ENCODE results near the gene ERCC6L2. TPM values are rescaled to one million over a fixed set of nuclear protein-coding genes. Genes with fewer than 3 reads are reported as not detected.

The ERCC6L2 gene
- total and polyA plus RNA-seq, 2 of the 4 experiments (the other 2 are of a cell fraction), result 13.0 to 67.6 TPM

GRCh38 chr9:95845751-95846150 is 29.7 kb upstream of the ERCC6L2 start:
- Histone ChIP-seq H2AK9ac (replicated peaks; ENCODE audit: low read depth, low read length, poor library complexity) (no peak overlapping the region), H3K4ac (ENCODE audit: low read depth, low read length) (no peak overlapping the region), H3K14ac (replicated peaks; ENCODE audit: low read depth, low read length) (no peak overlapping the region), H3K18ac (ENCODE audit: low read depth, low read length) (no peak overlapping the region), H3K9me3 (ENCODE audit: control insufficient read depth, insufficient read depth, low read length) (no peaks in the 10 kb centered on the region), H2BK15ac (ENCODE audit: low read depth, low read length) (no peak overlapping the region), H3K56ac (ENCODE audit: extremely low read depth, insufficient read depth, low read length) (no peak overlapping the region), H2BK5ac (ENCODE audit: low read depth, low read length, poor library complexity, severe bottlenecking) (no peak overlapping the region), H2BK120ac (ENCODE audit: low read depth, low read length) (no peak overlapping the region), H3K4me3 (ENCODE audit: insufficient read depth, low read depth, low read length) (no peak overlapping the region), H4K20me1 (ENCODE audit: insufficient read depth, low read length) (no peaks in the 10 kb centered on the region), H2AFZ (replicated peaks; ENCODE audit: low read length, poor library complexity) (no peak overlapping the region), H3K27ac (ENCODE audit: insufficient read depth, low read length) (no peak overlapping the region), H3K9ac (ENCODE audit: low read depth, low read length) (no peak overlapping the region), H3K23ac (ENCODE audit: low read depth, low read length) (no peak overlapping the region), H3K27me3 (ENCODE audit: control insufficient read depth, insufficient read depth, low read length) (no peaks in the 10 kb centered on the region), H3K9me1 (ENCODE audit: insufficient read depth, low read length) (no peaks in the 10 kb centered on the region; the same call in 1 of the 2 replicates), H4K5ac (ENCODE audit: low read depth, low read length) (no peak overlapping the region), H3K4me2 (ENCODE audit: low read depth, low read length) (no peak overlapping the region), H3K79me1 (ENCODE audit: low read depth in 1 of 2, low read length in 2 of 2) (no peaks in the 10 kb centered on the region), H2AK5ac (ENCODE audit: low read depth, low read length) (no peak overlapping the region), H2BK20ac (ENCODE audit: low read depth, low read length) (no peak overlapping the region), H3K4me1 (ENCODE audit: control insufficient read depth, insufficient read depth, low read length) (no peaks in the 10 kb centered on the region; the same call in 1 of the 2 replicates), H4K91ac (ENCODE audit: insufficient read depth, low read depth, low read length) (no peak overlapping the region), H4K8ac (ENCODE audit: low read depth in 2 of 2, low read length in 2 of 2) (no peak overlapping the region), H3K36me3 (ENCODE audit: control insufficient read depth, insufficient read depth, low read length) (no peaks in the 10 kb centered on the region; the same call in 1 of the 2 replicates)
- ChIA-PET CTCF (no interaction called here), POLR2A (ENCODE audit: unreplicated experiment) (no interaction called here)
- TF ChIP-seq FOS (IDR thresholded peaks at IDR 0.05; ENCODE audit: low read depth, low read length) (no peak), CHD1 (IDR thresholded peaks at IDR 0.05; ENCODE audit: low read depth, low read length) (no peak), BHLHE40 (IDR thresholded peaks at IDR 0.05; ENCODE audit: low read depth, low read length) (no peak), USF2 (IDR thresholded peaks at IDR 0.05; ENCODE audit: low read depth, low read length) (no peak), MAFK (IDR thresholded peaks at IDR 0.05; ENCODE audit: low read depth, low read length) (no peak), MXI1 (IDR thresholded peaks at IDR 0.05; ENCODE audit: borderline replicate concordance, low read depth, low read length) (no peak), ELK1 (IDR thresholded peaks at IDR 0.05; ENCODE audit: borderline replicate concordance, low read depth, low read length) (no peak), RCOR1 (IDR thresholded peaks at IDR 0.05; ENCODE audit: insufficient replicate concordance, low read length) (no peak), CTCF (conservative IDR thresholded peaks at IDR 0.05; ENCODE audit: low read depth, low read length) (no peak), MAZ (IDR thresholded peaks at IDR 0.05; ENCODE audit: borderline replicate concordance, low read depth, low read length) (no peak), NFE2L2 (IDR thresholded peaks at IDR 0.05; ENCODE audit: low read depth, low read length) (no peak)
- DNase-seq (no peak), ATAC-seq (ENCODE audit: low read depth) (no peak)
- intact Hi-C loops (cut with micrococcal nuclease) (no loop called here), dilution Hi-C loops (cut with HindIII; ENCODE audit: low sequenced_read_pairs, unreplicated experiment) (no loop called here), in situ Hi-C loops (cut with MboI; ENCODE audit: low sequenced_read_pairs) (no loop called here)
- WGBS, 2 experiments (ENCODE audit: extremely low coverage in 2 of 2, insufficient read length in 1 of 2), result no CpG with 5 or more reads among the region's 1 CpG
- BruUV-seq (replicated peaks), result no TSS peak
